Neuronal stem cell (in vitro differentiated cells): ENCODE results near the gene ACOXL.

Source experiments
- DNase-seq: peaks from one replicate; pipeline ENCODE4 v3.0.0-alpha.2; 2013; ENCODE audit warnings: low spot score
- H2AFZ ChIP-seq: one replicate; pipeline ENCODE4 v1.6.1; 2013; ENCODE audit warnings: mild to moderate bottlenecking, low read length, inconsistent platforms
- H2AK5ac ChIP-seq: 2 replicates; pipeline ENCODE4 v1.6.1; 2013; ENCODE audit warnings: low read depth, mild to moderate bottlenecking, inconsistent platforms, low read length, moderate library complexity, mixed read lengths
- H2BK120ac ChIP-seq: 2 replicates; pipeline ENCODE4 v1.6.1; 2013; ENCODE audit warnings: low read depth, mild to moderate bottlenecking, inconsistent platforms, low read length, moderate library complexity, mixed read lengths
- H2BK12ac ChIP-seq: one replicate; pipeline ENCODE4 v1.6.1; 2013; ENCODE audit warnings: low read length, inconsistent platforms
- H2BK15ac ChIP-seq: 2 replicates; pipeline ENCODE4 v1.6.1; 2013; ENCODE audit warnings: mild to moderate bottlenecking, low read length, inconsistent platforms, mixed read lengths
- H2BK5ac ChIP-seq: one replicate; pipeline ENCODE4 v1.6.1; 2013; ENCODE audit warnings: inconsistent platforms, mild to moderate bottlenecking, low read length, moderate library complexity
- H3K14ac ChIP-seq: one replicate; pipeline ENCODE4 v1.6.1; 2013; ENCODE audit warnings: low read length, inconsistent platforms
- H3K18ac ChIP-seq: 2 replicates; pipeline ENCODE4 v1.6.1; 2013; ENCODE audit warnings: low read length, inconsistent platforms
- H3K23ac ChIP-seq: 2 replicates; pipeline ENCODE4 v1.6.1; 2013; ENCODE audit warnings: low read depth, mild to moderate bottlenecking, mixed read lengths, low read length, inconsistent platforms; ENCODE audit not compliant: poor library complexity
- H3K27ac ChIP-seq: replicated peaks from 3 replicates; pipeline ENCODE4 v1.5.1; 2013; ENCODE audit warnings: low read length, inconsistent platforms
- H3K27me3 ChIP-seq, 3 experiments: 2 replicates each; pipeline ENCODE4 v1.6.1; 2013; ENCODE audit warnings: low read length in 3 of 3, mild to moderate bottlenecking in 2 of 3, inconsistent platforms in 1 of 3, low read depth in 1 of 3, mixed read lengths in 1 of 3, moderate library complexity in 1 of 3; ENCODE audit not compliant: control insufficient read depth in 3 of 3, insufficient read depth in 3 of 3
- H3K36me3 ChIP-seq, 2 donors: replicated peaks in 1 of 2; 2 replicates each; pipeline ENCODE4 v1.6.1; 2013; ENCODE audit warnings: low read length in 2 of 2; ENCODE audit not compliant: control insufficient read depth in 2 of 2, insufficient read depth in 2 of 2
- H3K4ac ChIP-seq: 2 replicates; pipeline ENCODE4 v1.6.1; 2013; ENCODE audit warnings: inconsistent platforms, mild to moderate bottlenecking, low read length, moderate library complexity
- H3K4me1 ChIP-seq, 2 donors: 1 replicate in 1 of 2; 2 replicates in 1 of 2; pipeline ENCODE4 v1.6.1; 2013; ENCODE audit warnings: low read length in 2 of 2, low read depth in 1 of 2; ENCODE audit not compliant: control insufficient read depth in 2 of 2, insufficient read depth in 1 of 2
- H3K4me2 ChIP-seq: one replicate; pipeline ENCODE4 v1.6.1; 2013; ENCODE audit warnings: mild to moderate bottlenecking, low read length, inconsistent platforms; ENCODE audit not compliant: insufficient read depth, poor library complexity, severe bottlenecking
- H3K4me3 ChIP-seq, 2 donors: 2 replicates each; pipeline ENCODE4 v1.5.1; 2013; ENCODE audit warnings: low read length in 2 of 2, mild to moderate bottlenecking in 2 of 2, inconsistent platforms in 1 of 2, moderate library complexity in 1 of 2
- H3K79me1 ChIP-seq: one replicate; pipeline ENCODE4 v1.6.1; 2013; ENCODE audit warnings: low read depth, mild to moderate bottlenecking, inconsistent platforms, low read length, moderate library complexity
- H3K9ac ChIP-seq: one replicate; pipeline ENCODE4 v1.6.1; 2013; ENCODE audit warnings: mild to moderate bottlenecking, low read depth, low read length, inconsistent platforms; ENCODE audit not compliant: poor library complexity
- H3K9me3 ChIP-seq, 2 donors: replicated peaks in 1 of 2; 2 replicates each; pipeline versions ENCODE3 to v1.6.1; 2013; ENCODE audit warnings: low read length in 2 of 2, mild to moderate bottlenecking in 2 of 2, inconsistent platforms in 1 of 2, low read depth in 1 of 2, mixed read lengths in 1 of 2, moderate library complexity in 1 of 2; ENCODE audit not compliant: control insufficient read depth in 2 of 2, insufficient read depth in 1 of 2
- H4K8ac ChIP-seq: one replicate; pipeline ENCODE4 v1.6.1; 2013; ENCODE audit warnings: low read depth, mild to moderate bottlenecking, inconsistent platforms, low read length, moderate library complexity
- H4K91ac ChIP-seq: one replicate; pipeline ENCODE4 v1.6.1; 2013; ENCODE audit warnings: low read length, low read depth, mild to moderate bottlenecking, inconsistent platforms; ENCODE audit not compliant: poor library complexity
- WGBS, 2 donors: extraction: QIAGEN DNeasy Blood & Tissue Kit; methylation state at CpG; one replicate each; pipeline ENCODE4 v1.1.7; 2013; ENCODE audit warnings: missing lambda C conversion rate in 2 of 2, mixed read lengths in 1 of 2; ENCODE audit not compliant: insufficient read length in 2 of 2, insufficient replicate concordance in 1 of 2; ENCODE audit errors: extremely low coverage in 2 of 2; 5-methylcytosine and 5-hydroxymethylcytosine counted together

Gene ACOXL

DNA sequence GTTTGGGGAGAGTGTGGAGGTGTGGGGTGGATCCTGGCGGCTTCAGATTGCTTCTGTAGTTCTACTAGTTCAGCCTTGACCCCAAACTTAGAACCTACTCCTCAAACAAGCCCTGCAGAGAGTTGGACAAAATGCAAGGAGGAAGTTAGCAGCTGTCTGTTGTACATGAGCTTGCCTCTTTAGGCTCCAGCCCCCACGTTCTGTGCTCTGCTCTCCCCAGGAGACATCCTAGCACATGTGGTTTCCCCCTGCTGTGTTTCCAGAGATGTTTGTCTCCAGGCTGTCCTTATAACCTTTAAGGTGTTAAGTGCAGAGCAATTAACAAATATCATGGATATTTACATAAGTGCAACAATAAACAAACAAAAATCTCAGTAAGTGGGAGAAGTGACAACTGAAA, 111.1 kb downstream of the ACOXL start:
- Histone ChIP-seq H2BK12ac (no peak overlapping the region), H2BK120ac (no peak overlapping the region), H4K91ac (no peak overlapping the region), H3K4me3 (no peak overlapping the region), H3K4me1 (peaks cover 8 to 9% of the 10 kb centered on the region in 2 donors), H3K4ac (no peak overlapping the region), H3K23ac (no peak overlapping the region), H3K4me2 (no peak overlapping the region), H3K36me3 (no peaks in the 10 kb centered on the region), H3K79me1 (no peaks in the 10 kb centered on the region), H3K14ac (no peak overlapping the region), H4K8ac (no peak overlapping the region), H2AK5ac (no peak overlapping the region), H3K9ac (no peak overlapping the region), H3K27ac (no peak overlapping the region), H3K18ac (no peak overlapping the region), H2AFZ (no peak overlapping the region), H3K27me3 (no peaks in the 10 kb centered on the region), H2BK5ac (no peak overlapping the region), H3K9me3 (no peaks in the 10 kb centered on the region), H2BK15ac (no peak overlapping the region)
- DNase-seq, result no peak
- no CpG with 5 or more reads among the region's 2 CpGs for WGBS, 2 donors

DNA sequence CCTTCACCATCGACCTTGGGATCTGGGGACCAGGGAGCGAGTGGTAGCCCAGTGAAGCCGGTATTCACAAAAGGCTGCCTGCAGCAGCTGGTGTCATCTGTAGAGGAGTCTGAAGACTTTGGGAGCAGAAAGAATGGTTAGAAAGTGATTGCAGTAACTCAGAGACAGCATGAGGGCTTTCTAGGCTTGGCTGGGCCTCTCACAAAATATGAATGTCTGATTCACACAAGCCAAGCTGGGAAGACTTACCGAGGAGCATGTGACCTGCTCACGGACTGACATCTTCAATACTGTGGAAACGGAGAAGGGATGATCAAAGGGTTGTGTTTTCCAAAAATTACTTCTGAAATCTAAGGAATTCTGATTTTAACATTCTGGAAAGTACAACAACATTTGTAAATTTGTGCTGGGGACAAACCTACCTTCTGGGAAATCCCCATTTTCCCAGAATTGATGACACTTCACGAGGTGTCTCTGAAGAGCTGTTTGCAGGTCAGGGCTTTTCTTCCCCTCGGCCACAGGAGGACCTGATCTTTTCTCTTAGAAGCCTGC, 111.7 kb downstream of the ACOXL start:
- no peaks in the 10 kb centered on the region for H3K9me3 ChIP-seq
- H3K4me3 ChIP-seq, result no peak overlapping the region
- no peak overlapping the region for H3K9ac ChIP-seq
- H3K27me3 ChIP-seq, result no peaks in the 10 kb centered on the region
- WGBS, 2 donors, result no CpG with 5 or more reads among the region's 8 CpGs
- H3K4ac ChIP-seq, result no peak overlapping the region
- H3K14ac ChIP-seq, result no peak overlapping the region
- no peak overlapping the region for H3K4me2 ChIP-seq
- H4K91ac ChIP-seq, result no peak overlapping the region
- no peak overlapping the region for H2BK15ac ChIP-seq
- no peak overlapping the region for H2BK120ac ChIP-seq
- H2AFZ ChIP-seq, result no peak overlapping the region
- no peak overlapping the region for H4K8ac ChIP-seq
- no peak overlapping the region for H3K23ac ChIP-seq
- H2BK12ac ChIP-seq, result no peak overlapping the region
- peaks cover 4 to 5% of the 10 kb centered on the region in 2 donors for H3K4me1 ChIP-seq
- H3K79me1 ChIP-seq, result no peaks in the 10 kb centered on the region
- H3K18ac ChIP-seq, result no peak overlapping the region
- no peak for DNase-seq
- H2BK5ac ChIP-seq, result no peak overlapping the region
- no peak overlapping the region for H2AK5ac ChIP-seq
- H3K27ac ChIP-seq, result no peak overlapping the region
- H3K36me3 ChIP-seq, result no peaks in the 10 kb centered on the region

- H2AK5ac ChIP-seq, result no peak overlapping the region
Observed at GRCh38 chr2:110847651-110848050, 115.3 kb downstream of the ACOXL start.

DNA sequence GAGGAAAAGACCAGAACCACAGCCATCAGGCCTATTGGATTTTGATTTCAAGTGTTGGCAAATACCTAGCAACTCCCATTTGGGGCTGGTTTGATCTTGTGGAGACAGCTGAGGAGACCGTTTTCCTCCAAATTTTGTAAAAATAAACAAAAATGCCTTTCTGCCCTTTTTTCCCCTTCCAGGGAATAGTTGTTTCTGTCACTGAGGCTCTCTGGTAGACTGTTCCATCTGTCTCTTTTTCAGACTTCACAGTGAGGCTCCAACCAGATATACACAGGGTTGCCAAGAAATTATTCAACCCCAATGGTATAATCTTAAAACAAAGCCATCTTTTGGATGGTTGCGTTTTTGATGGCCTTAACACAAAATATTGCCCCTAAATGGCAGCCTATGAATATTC, 115.7 kb downstream of the ACOXL start:
- WGBS, 2 donors, result no CpG with 5 or more reads among the region's 2 CpGs

More at GRCh38 chr2:110847651-110848050, 115.3 kb downstream of the ACOXL start:
- H3K18ac ChIP-seq, result no peak overlapping the region
- no peaks in the 10 kb centered on the region for H3K36me3 ChIP-seq
- H3K27me3 ChIP-seq, result no peaks in the 10 kb centered on the region
- H2AFZ ChIP-seq, result no peak overlapping the region
- no peak overlapping the region for H3K14ac ChIP-seq
- no peak overlapping the region for H3K9ac ChIP-seq
- no peak overlapping the region for H4K91ac ChIP-seq
- H2BK12ac ChIP-seq, result no peak overlapping the region
- no peak overlapping the region for H3K4ac ChIP-seq
- no peaks in the 10 kb centered on the region for H3K9me3 ChIP-seq
- H3K79me1 ChIP-seq, result no peaks in the 10 kb centered on the region
- WGBS, 2 donors, result no CpG with 5 or more reads among the region's 9 CpGs
- no peak overlapping the region for H4K8ac ChIP-seq
- H3K27ac ChIP-seq, result no peak overlapping the region
- no peak overlapping the region for H2BK120ac ChIP-seq
- DNase-seq, result no peak
- H3K4me2 ChIP-seq, result no peak overlapping the region
- H2BK5ac ChIP-seq, result no peak overlapping the region
- no peak overlapping the region for H3K23ac ChIP-seq
- no peak overlapping the region for H3K4me3 ChIP-seq
- H2BK15ac ChIP-seq, result no peak overlapping the region
- H3K4me1 ChIP-seq, result peaks cover 0 to 3% of the 10 kb centered on the region in 2 donors

More for the DNA sequence above, 115.7 kb downstream of the ACOXL start:
- no peaks in the 10 kb centered on the region for H3K9me3 ChIP-seq
- no peak overlapping the region for H2BK15ac ChIP-seq
- H2AK5ac ChIP-seq, result no peak overlapping the region
- no peak overlapping the region for H4K91ac ChIP-seq
- no peak for DNase-seq
- H3K4ac ChIP-seq, result no peak overlapping the region
- H3K23ac ChIP-seq, result no peak overlapping the region
- H3K9ac ChIP-seq, result no peak overlapping the region
- H3K36me3 ChIP-seq, result no peaks in the 10 kb centered on the region
- H2BK12ac ChIP-seq, result no peak overlapping the region
- peaks cover 0 to 3% of the 10 kb centered on the region in 2 donors for H3K4me1 ChIP-seq
- H3K27ac ChIP-seq, result no peak overlapping the region
- no peak overlapping the region for H3K4me3 ChIP-seq
- H3K4me2 ChIP-seq, result no peak overlapping the region
- H3K79me1 ChIP-seq, result no peaks in the 10 kb centered on the region
- H2BK5ac ChIP-seq, result no peak overlapping the region
- H2AFZ ChIP-seq, result no peak overlapping the region
- no peak overlapping the region for H2BK120ac ChIP-seq
- no peak overlapping the region for H4K8ac ChIP-seq
- no peak overlapping the region for H3K14ac ChIP-seq
- no peaks in the 10 kb centered on the region for H3K27me3 ChIP-seq
- no peak overlapping the region for H3K18ac ChIP-seq
